CD4-positive, alpha-beta memory T cell (primary cell): ENCODE results near the gene KCNK3. TPM values are rescaled to one million over a fixed set of nuclear protein-coding genes. Genes with fewer than 3 reads are reported as not detected.

ENCODE experiments used
- CTCF ChIA-PET: fragments of 350-600 bp; sonication (Branson Sonifier 250); formaldehyde crosslinking; loops from one replicate; lab custom pipeline; 2021; ENCODE audit warnings: inconsistent platforms; ENCODE audit not compliant: partially characterized antibody; lab: Charles Lee
- POLR2A ChIA-PET: fragments of 350-600 bp; sonication (Branson Sonifier 250); formaldehyde crosslinking; loops from one replicate; lab custom pipeline; 2021; ENCODE audit not compliant: partially characterized antibody; lab: Charles Lee
- DNase-seq, 5 donors: peaks; one replicate each; pipeline versions ENCODE4 v3.0.0 to v3.0.0-alpha.2; 2020 to 2022; ENCODE audit warnings: mixed read lengths in 1 of 5
- H3K27ac ChIP-seq: one replicate; pipeline ENCODE4 v1.7.0; 2013; ENCODE audit warnings: low read depth, low read length
- H3K27me3 ChIP-seq: 2 replicates; pipeline ENCODE4 v1.7.0; 2013; ENCODE audit warnings: mild to moderate bottlenecking, low read length, moderate library complexity; ENCODE audit not compliant: insufficient read depth
- H3K36me3 ChIP-seq: 2 replicates; pipeline ENCODE4 v1.7.0; 2013; ENCODE audit warnings: mild to moderate bottlenecking, low read length, moderate library complexity; ENCODE audit not compliant: insufficient read depth
- H3K4me1 ChIP-seq: 2 replicates; pipeline ENCODE4 v1.7.0; 2013; ENCODE audit warnings: mild to moderate bottlenecking, low read length, moderate library complexity; ENCODE audit not compliant: insufficient read depth
- H3K4me3 ChIP-seq, 2 donors: one replicate each; pipeline ENCODE4 v1.7.0; 2013; ENCODE audit warnings: low read length in 2 of 2, mild to moderate bottlenecking in 1 of 2
- H3K9me3 ChIP-seq, 2 donors: one replicate each; pipeline ENCODE4 v1.7.0; 2013; ENCODE audit warnings: low read length in 2 of 2, control low read depth in 1 of 2; ENCODE audit not compliant: control insufficient read depth in 1 of 2
- H3K27ac Mint-ChIP-seq, 7 donors: one replicate each; pipeline ENCODE4 v1.8.0; 2020 to 2021; ENCODE audit warnings: mixed read lengths in 7 of 7, mild to moderate bottlenecking in 6 of 7, inconsistent platforms in 3 of 7, moderate library complexity in 3 of 7
- H3K27me3 Mint-ChIP-seq, 2 donors: one replicate each; pipeline ENCODE4 v1.8.0; 2020 to 2021; ENCODE audit warnings: mixed read lengths in 2 of 2
- H3K36me3 Mint-ChIP-seq, 2 donors: one replicate each; pipeline ENCODE4 v1.8.0; 2020 to 2021; ENCODE audit warnings: mixed read lengths in 2 of 2, inconsistent platforms in 1 of 2, mild to moderate bottlenecking in 1 of 2
- H3K4me1 Mint-ChIP-seq, 4 donors: one replicate each; pipeline ENCODE4 v1.8.0; 2020 to 2021; ENCODE audit warnings: mixed read lengths in 4 of 4, mild to moderate bottlenecking in 1 of 4
- H3K4me3 Mint-ChIP-seq, 8 donors: one replicate each; pipeline ENCODE4 v1.8.0; 2020 to 2021; ENCODE audit warnings: mixed read lengths in 8 of 8, mild to moderate bottlenecking in 7 of 8, moderate library complexity in 6 of 8, inconsistent platforms in 3 of 8
- H3K9me3 Mint-ChIP-seq, 8 donors: one replicate each; pipeline ENCODE4 v1.8.0; 2020 to 2021; ENCODE audit warnings: mixed read lengths in 8 of 8, mild to moderate bottlenecking in 5 of 8, inconsistent platforms in 3 of 8, moderate library complexity in 1 of 8
- intact Hi-C: fragments of 100-400 bp; cut with micrococcal nuclease; formaldehyde crosslinking; loops from one replicate; pipeline ENCODE4 v1.15.1; 2023
- polyA plus RNA-seq, 2 donors: library from polyadenylated mRNA; unstranded; fragments of 300-500 nt; fragmentation: Illumina TruSeq; gene quantifications; one replicate each; pipeline ENCODE4 v1.2.3, GENCODE V29; 2021
- total RNA-seq, 2 experiments: library from RNA; stranded (reverse); gene quantifications; one replicate each; pipeline ENCODE4 v1.2.3, GENCODE V29; 2021

Gene KCNK3
- total and polyA plus RNA-seq, 4 experiments from 2014 or later: not detected

GRCh38 chr2:26722911-26723310, 30.4 kb downstream of the KCNK3 start:
- Histone ChIP-seq H3K9me3 (no peaks in the 10 kb centered on the region), H3K27me3 (no peaks in the 10 kb centered on the region), H3K4me1 (no peaks in the 10 kb centered on the region), H3K36me3 (no peaks in the 10 kb centered on the region), H3K27ac (no peak overlapping the region), H3K4me3 (no peak overlapping the region)
- Mint-ChIP-seq H3K27ac (no peak overlapping the region), H3K36me3 (no peaks in the 10 kb centered on the region), H3K9me3 (no peaks in the 10 kb centered on the region), H3K4me3 (no peak overlapping the region), H3K27me3 (peaks cover 2 to 7% of the 10 kb centered on the region in 2 donors), H3K4me1 (no peaks in the 10 kb centered on the region)
- ChIA-PET POLR2A (no interaction called here), CTCF (no interaction called here)
- no peak for DNase-seq
- intact Hi-C loops: no loop called here

GRCh38 chr2:26723475-26723874, 31.0 kb downstream of the KCNK3 start:
- ChIA-PET POLR2A (no interaction called here), CTCF (no interaction called here)
- Mint-ChIP-seq H3K27ac (no peak overlapping the region), H3K4me3 (no peak overlapping the region), H3K36me3 (no peaks in the 10 kb centered on the region), H3K4me1 (no peaks in the 10 kb centered on the region), H3K9me3 (no peaks in the 10 kb centered on the region), H3K27me3 (peaks cover 2 to 7% of the 10 kb centered on the region in 2 donors)
- Histone ChIP-seq H3K4me3 (no peak overlapping the region), H3K4me1 (no peaks in the 10 kb centered on the region), H3K27me3 (no peaks in the 10 kb centered on the region), H3K36me3 (no peaks in the 10 kb centered on the region), H3K9me3 (no peaks in the 10 kb centered on the region), H3K27ac (no peak overlapping the region)
- DNase-seq: no peak
- intact Hi-C loops: no loop called here

GRCh38 chr2:26723991-26724750, 31.6 kb downstream of the KCNK3 start:
- Histone ChIP-seq H3K27ac (no peak overlapping the region), H3K36me3 (no peaks in the 10 kb centered on the region), H3K4me1 (no peaks in the 10 kb centered on the region), H3K9me3 (no peaks in the 10 kb centered on the region), H3K4me3 (no peak overlapping the region), H3K27me3 (no peaks in the 10 kb centered on the region)
- Mint-ChIP-seq H3K36me3 (no peaks in the 10 kb centered on the region), H3K4me1 (no peaks in the 10 kb centered on the region), H3K27ac (no peak overlapping the region), H3K27me3 (peaks cover 2 to 7% of the 10 kb centered on the region in 2 donors), H3K4me3 (no peak overlapping the region), H3K9me3 (no peaks in the 10 kb centered on the region)
- DNase-seq: no peak
- POLR2A ChIA-PET: no interaction called here
- CTCF ChIA-PET: no interaction called here
- intact Hi-C loops: no loop called here

- Mint-ChIP-seq H3K36me3 (no peaks in the 10 kb centered on the region), H3K27me3 (peaks cover 2 to 7% of the 10 kb centered on the region in 2 donors), H3K27ac (no peak overlapping the region), H3K4me3 (no peak overlapping the region), H3K4me1 (no peaks in the 10 kb centered on the region), H3K9me3 (no peaks in the 10 kb centered on the region)
- no peaks in the 10 kb centered on the region for H3K27me3 ChIP-seq
- H3K4me3 ChIP-seq: no peak overlapping the region
- CTCF ChIA-PET: interaction anchor here (2.1 kb wide), 1 partner anchor 20 kb away, joined by 12 read pairs; no protein-coding TSS in a partner anchor
- no peaks in the 10 kb centered on the region for H3K4me1 ChIP-seq
- intact Hi-C loops: no loop called here
- POLR2A ChIA-PET: no interaction called here
- H3K9me3 ChIP-seq: no peaks in the 10 kb centered on the region
- DNase-seq: no peak
- H3K36me3 ChIP-seq: no peaks in the 10 kb centered on the region
- no peak overlapping the region for H3K27ac ChIP-seq
Observed at GRCh38 chr2:26724784-26725520, 32.4 kb downstream of the KCNK3 start.

- DNase-seq: no peak
- Mint-ChIP-seq H3K4me1 (no peaks in the 10 kb centered on the region), H3K36me3 (no peaks in the 10 kb centered on the region), H3K4me3 (no peak overlapping the region), H3K27me3 (peaks cover 2 to 7% of the 10 kb centered on the region in 2 donors), H3K9me3 (no peaks in the 10 kb centered on the region), H3K27ac (no peak overlapping the region)
- Histone ChIP-seq H3K4me3 (no peak overlapping the region), H3K27ac (no peak overlapping the region), H3K36me3 (no peaks in the 10 kb centered on the region), H3K9me3 (no peaks in the 10 kb centered on the region), H3K4me1 (no peaks in the 10 kb centered on the region), H3K27me3 (no peaks in the 10 kb centered on the region)
- ChIA-PET POLR2A (no interaction called here), CTCF (interaction anchor here (2.1 kb wide), 1 partner anchor 19 kb away, joined by 12 read pairs; no protein-coding TSS in a partner anchor)
- intact Hi-C loops: no loop called here
Observed at GRCh38 chr2:26725521-26725820, 32.9 kb downstream of the KCNK3 start.

- ChIA-PET POLR2A (no interaction called here), CTCF (interaction anchor here (2.1 kb wide), 1 partner anchor 19 kb away, joined by 12 read pairs; no protein-coding TSS in a partner anchor)
- Histone ChIP-seq H3K4me3 (no peak overlapping the region), H3K4me1 (no peaks in the 10 kb centered on the region), H3K27me3 (no peaks in the 10 kb centered on the region), H3K9me3 (no peaks in the 10 kb centered on the region), H3K36me3 (no peaks in the 10 kb centered on the region), H3K27ac (no peak overlapping the region)
- H3K9me3 Mint-ChIP-seq: no peaks in the 10 kb centered on the region
- H3K27ac Mint-ChIP-seq: no peak overlapping the region
- no peaks in the 10 kb centered on the region for H3K4me1 Mint-ChIP-seq
- H3K36me3 Mint-ChIP-seq: no peaks in the 10 kb centered on the region
- H3K27me3 Mint-ChIP-seq: peaks cover 2 to 11% of the 10 kb centered on the region in 2 donors
- H3K4me3 Mint-ChIP-seq: no peak overlapping the region
- no peak for DNase-seq
- intact Hi-C loops: no loop called here
Observed at GRCh38 chr2:26726228-26726627, 33.7 kb downstream of the KCNK3 start.

GRCh38 chr2:26727641-26728561, 35.4 kb downstream of the KCNK3 start:
- no peaks in the 10 kb centered on the region for H3K9me3 ChIP-seq
- no peaks in the 10 kb centered on the region for H3K4me1 ChIP-seq
- H3K27ac ChIP-seq: no peak overlapping the region
- Mint-ChIP-seq H3K9me3 (no peaks in the 10 kb centered on the region), H3K4me1 (no peaks in the 10 kb centered on the region), H3K4me3 (no peak overlapping the region), H3K27ac (no peak overlapping the region), H3K36me3 (no peaks in the 10 kb centered on the region), H3K27me3 (peaks cover 4 to 16% of the 10 kb centered on the region in 2 donors)
- ChIA-PET CTCF (interaction anchor here (2.8 kb wide), 1 partner anchor 17 kb away, joined by 19 read pairs; no protein-coding TSS in a partner anchor), POLR2A (no interaction called here)
- no peaks in the 10 kb centered on the region for H3K27me3 ChIP-seq
- intact Hi-C loops: no loop called here
- H3K4me3 ChIP-seq: no peak overlapping the region
- no peaks in the 10 kb centered on the region for H3K36me3 ChIP-seq
- DNase-seq: peak in 3 of 5 donors; percentile 5 to 17 (median 10)
